ENCODE results near the gene MYLK.
"Not testable (repeated sequence)": the region's sequence is repeated elsewhere in the genome, so short reads cannot be mapped to it uniquely, and the experiment has no call there.

MYLK gene

GRCh38 chr3:123719862-123720453, 164.2 kb downstream of the MYLK start:
- DNase-seq = no peak

- DNase-seq = not testable (repeated sequence)
Measured at GRCh38 chr3:123719061-123719756, 164.9 kb downstream of the MYLK start.

GRCh38 chr3:123718108-123718507, 166.0 kb downstream of the MYLK start:
- DNase-seq = no peak

- DNase-seq = not testable (repeated sequence)
Measured at GRCh38 chr3:123717451-123717850, 166.7 kb downstream of the MYLK start.

GRCh38 chr3:123716411-123716810, 167.7 kb downstream of the MYLK start:
- DNase-seq = no peak

GRCh38 chr3:123713211-123713610, 170.9 kb downstream of the MYLK start:
- DNase-seq = no peak

- no peak for DNase-seq
Measured at GRCh38 chr3:123712077-123712860, 171.9 kb downstream of the MYLK start.

GRCh38 chr3:123711356-123711755, 172.8 kb downstream of the MYLK start:
- DNase-seq = no peak

GRCh38 chr3:123708531-123708930, 175.6 kb downstream of the MYLK start:
- DNase-seq = no peak

GRCh38 chr3:123707641-123708040, 176.5 kb downstream of the MYLK start:
- not testable (repeated sequence) for DNase-seq

- no peak for DNase-seq
Measured at GRCh38 chr3:123706871-123707270, 177.3 kb downstream of the MYLK start.

- no peak for DNase-seq
Measured at GRCh38 chr3:123705488-123706285, 178.4 kb downstream of the MYLK start.

GRCh38 chr3:123703663-123704062, 180.5 kb downstream of the MYLK start:
- DNase-seq = not testable (repeated sequence)

GRCh38 chr3:123702720-123703119, 181.4 kb downstream of the MYLK start:
- DNase-seq = no peak

GRCh38 chr3:123702057-123702456, 182.1 kb downstream of the MYLK start:
- not testable (repeated sequence) for DNase-seq

- no peak for DNase-seq
Measured at GRCh38 chr3:123700791-123701722, 183.1 kb downstream of the MYLK start.

GRCh38 chr3:123698813-123699212, 185.3 kb downstream of the MYLK start:
- no peak for DNase-seq

GRCh38 chr3:123696808-123697207, 187.3 kb downstream of the MYLK start:
- DNase-seq = no peak

- DNase-seq = no peak
Measured at GRCh38 chr3:123695731-123696640, 188.1 kb downstream of the MYLK start.

GRCh38 chr3:123695152-123695551, 189.0 kb downstream of the MYLK start:
- DNase-seq = no peak
